PC-9 (cell line): ENCODE measurements around the gene GGACT. TPM values are rescaled to one million over a fixed set of nuclear protein-coding genes. Genes with fewer than 3 reads are reported as not detected.

Experiments used
- BruUV-seq: library from RNA; stranded (reverse); fragments of 400-500 nt; replicated peaks from 2 replicates; lab custom pipeline; 2021; lab: Mats Ljungman, UMichigan
- CTCF ChIA-PET: fragments of 300-600 bp; sonication (Branson Sonifier 250); formaldehyde crosslinking; loops from one replicate; lab custom pipeline; 2022; ENCODE audit warnings: antibody characterized with exemption; lab: Charles Lee
- POLR2A ChIA-PET: fragments of 300-600 bp; sonication (Branson Sonifier 250); formaldehyde crosslinking; loops from one replicate; lab custom pipeline; 2022; ENCODE audit warnings: antibody characterized with exemption; ENCODE audit not compliant: unreplicated experiment; lab: Charles Lee
- DNase-seq, 2 experiments: peaks; one replicate each; pipeline versions ENCODE4 v3.0.0 to v3.0.0-alpha.2; 2015 to 2022; ENCODE audit warnings: mixed read lengths in 1 of 2
- H2AFZ ChIP-seq: fragments of 200-600 bp; sonication (generic); 2 replicates; pipeline ENCODE4 v1.8.1; 2017; ENCODE audit warnings: antibody characterized with exemption
- H3F3A ChIP-seq: fragments of 200-600 bp; sonication (generic); 2 replicates; pipeline ENCODE4 v1.8.1; 2017; ENCODE audit warnings: antibody characterized with exemption, mild to moderate bottlenecking, low read depth; ENCODE audit not compliant: insufficient read depth
- H3K27ac ChIP-seq: fragments of 200-600 bp; sonication (generic); 2 replicates; pipeline ENCODE4 v1.6.1; 2016; ENCODE audit warnings: mixed run types
- H3K27me3 ChIP-seq: fragments of 200-600 bp; sonication (generic); 2 replicates; pipeline ENCODE4 v1.6.1; 2016; ENCODE audit warnings: low read depth, mixed run types; ENCODE audit not compliant: insufficient read depth
- H3K36me3 ChIP-seq: fragments of 200-600 bp; sonication (generic); 2 replicates; pipeline ENCODE4 v1.6.1; 2016; ENCODE audit warnings: low read depth, mixed run types
- H3K4me1 ChIP-seq: fragments of 200-600 bp; sonication (generic); replicated peaks from 2 replicates; pipeline ENCODE4 v1.6.1; 2016; ENCODE audit warnings: mixed run types; ENCODE audit not compliant: insufficient read depth
- H3K4me2 ChIP-seq: fragments of 200-600 bp; sonication (generic); 2 replicates; pipeline ENCODE4 v1.6.1; 2017; ENCODE audit warnings: mixed run types
- H3K4me3 ChIP-seq: fragments of 200-600 bp; sonication (generic); 2 replicates; pipeline ENCODE4 v1.6.1; 2016; ENCODE audit warnings: mixed run types
- H3K79me2 ChIP-seq: fragments of 200-600 bp; sonication (generic); 2 replicates; pipeline ENCODE4 v1.6.1; 2017; ENCODE audit warnings: low read depth, mixed run types
- H3K9me2 ChIP-seq: fragments of 200-600 bp; sonication (generic); 2 replicates; pipeline ENCODE4 v1.8.1; 2017; ENCODE audit warnings: mild to moderate bottlenecking; ENCODE audit not compliant: insufficient read depth
- H3K9me3 ChIP-seq: fragments of 200-600 bp; sonication (generic); 2 replicates; pipeline ENCODE4 v1.8.1; 2016; ENCODE audit warnings: low read depth; ENCODE audit not compliant: insufficient read depth
- H4K20me1 ChIP-seq: fragments of 200-600 bp; sonication (generic); 2 replicates; pipeline ENCODE4 v1.8.1; 2017; ENCODE audit not compliant: insufficient read depth
- EZH2 ChIP-seq: fragments of 200-600 bp; sonication (generic); IDR thresholded peaks from 2 replicates; pipeline ENCODE4 v1.8.0; 2017; ENCODE audit warnings: antibody characterized with exemption, low read depth
- intact Hi-C: fragments of 100-400 bp; cut with micrococcal nuclease; formaldehyde crosslinking; loops from one replicate; pipeline ENCODE4 v1.10.0; 2022; ENCODE audit not compliant: unreplicated experiment
- total RNA-seq: library from RNA; stranded (reverse); gene quantifications from 2 replicates; pipeline ENCODE4 v1.2.3, GENCODE V29; 2021
- TF ChIP-seq, protein P1 (sequence below): fragments of 200-600 bp; sonication (generic); conservative IDR thresholded peaks from 2 replicates; pipeline ENCODE4 v1.6.1; 2017; ENCODE audit warnings: mixed run types, antibody characterized with exemption, mild to moderate bottlenecking, moderate library complexity

Gene GGACT
- total RNA-seq, 1 experiment from 2014 or later: 4.9 TPM

DNA sequence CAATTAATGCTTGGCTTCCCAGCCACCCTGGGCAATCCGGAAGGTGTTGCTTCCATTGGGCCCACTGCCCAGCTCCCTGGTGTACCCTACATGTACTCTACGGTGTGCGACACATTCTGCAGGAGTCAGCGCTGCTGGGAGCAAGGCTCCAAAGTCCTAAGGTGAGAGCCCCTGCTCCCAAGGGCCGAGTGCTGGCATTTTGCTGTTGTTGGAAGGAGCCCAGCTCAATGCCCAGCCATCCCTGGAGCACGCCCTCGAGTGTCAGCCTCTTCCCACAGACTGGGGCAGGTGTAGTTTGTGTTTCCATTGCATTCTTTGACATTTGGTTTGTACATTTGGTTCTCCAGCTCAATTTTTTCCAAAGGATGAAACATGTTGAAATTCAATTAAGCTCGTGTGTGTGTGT, 64.6 kb downstream of the GGACT start:
- Histone ChIP-seq H3K27ac (no peak overlapping the region), H3K79me2 (no peaks in the 10 kb centered on the region), H3K4me2 (no peak overlapping the region), H3K4me3 (no peak overlapping the region), H2AFZ (no peak overlapping the region), H3K9me2 (no peaks in the 10 kb centered on the region), H4K20me1 (no peaks in the 10 kb centered on the region), H3K4me1 (no peaks in the 10 kb centered on the region), H3F3A (no peaks in the 10 kb centered on the region), H3K9me3 (no peaks in the 10 kb centered on the region), H3K36me3 (0 out of 2 replicates have a peak, but pooled peaks cover 4% of the 10 kb centered on the region), H3K27me3 (no peaks in the 10 kb centered on the region)
- intact Hi-C loops: no loop called here
- TF ChIP-seq EZH2: no peak
- TF ChIP-seq, protein P1, sequence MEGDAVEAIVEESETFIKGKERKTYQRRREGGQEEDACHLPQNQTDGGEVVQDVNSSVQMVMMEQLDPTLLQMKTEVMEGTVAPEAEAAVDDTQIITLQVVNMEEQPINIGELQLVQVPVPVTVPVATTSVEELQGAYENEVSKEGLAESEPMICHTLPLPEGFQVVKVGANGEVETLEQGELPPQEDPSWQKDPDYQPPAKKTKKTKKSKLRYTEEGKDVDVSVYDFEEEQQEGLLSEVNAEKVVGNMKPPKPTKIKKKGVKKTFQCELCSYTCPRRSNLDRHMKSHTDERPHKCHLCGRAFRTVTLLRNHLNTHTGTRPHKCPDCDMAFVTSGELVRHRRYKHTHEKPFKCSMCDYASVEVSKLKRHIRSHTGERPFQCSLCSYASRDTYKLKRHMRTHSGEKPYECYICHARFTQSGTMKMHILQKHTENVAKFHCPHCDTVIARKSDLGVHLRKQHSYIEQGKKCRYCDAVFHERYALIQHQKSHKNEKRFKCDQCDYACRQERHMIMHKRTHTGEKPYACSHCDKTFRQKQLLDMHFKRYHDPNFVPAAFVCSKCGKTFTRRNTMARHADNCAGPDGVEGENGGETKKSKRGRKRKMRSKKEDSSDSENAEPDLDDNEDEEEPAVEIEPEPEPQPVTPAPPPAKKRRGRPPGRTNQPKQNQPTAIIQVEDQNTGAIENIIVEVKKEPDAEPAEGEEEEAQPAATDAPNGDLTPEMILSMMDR: no peak
- BruUV-seq: no TSS peak
- POLR2A ChIA-PET: no interaction called here
- CTCF ChIA-PET: interaction anchor here (0.7 kb wide), 1 partner anchor 21 kb away, joined by 11 read pairs; no protein-coding TSS in a partner anchor
- no peak for DNase-seq

DNA sequence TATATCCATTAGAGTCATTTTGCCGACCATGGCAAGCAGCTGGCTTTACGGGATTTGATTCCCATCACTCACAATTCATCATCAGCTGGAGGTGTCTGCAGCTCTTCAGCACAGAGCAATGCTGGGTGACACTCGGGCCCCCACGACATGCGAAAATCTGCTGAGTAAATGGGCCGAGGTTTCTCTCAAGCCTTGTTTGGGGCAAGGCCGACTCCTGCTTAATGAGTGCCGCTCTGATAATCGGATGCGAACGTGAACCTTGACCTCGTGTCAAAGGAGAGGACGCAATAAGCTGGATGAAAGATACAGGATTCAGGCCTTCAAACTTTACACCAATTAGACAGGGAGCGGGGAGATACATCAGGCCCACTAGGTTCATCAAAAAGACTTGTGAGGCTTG, 65.2 kb downstream of the GGACT start:
- no peaks in the 10 kb centered on the region for H3K79me2 ChIP-seq
- POLR2A ChIA-PET: interaction anchor here (0.7 kb wide), 1 partner anchor 493 kb away, joined by 3 read pairs; no protein-coding TSS in a partner anchor
- TF ChIP-seq EZH2: no peak
- TF ChIP-seq, protein P1: no peak
- no peak overlapping the region for H3K4me2 ChIP-seq
- CTCF ChIA-PET: no interaction called here
- H3F3A ChIP-seq: no peaks in the 10 kb centered on the region
- DNase-seq: no peak
- no peaks in the 10 kb centered on the region for H3K27me3 ChIP-seq
- H3K4me1 ChIP-seq: no peaks in the 10 kb centered on the region
- no peaks in the 10 kb centered on the region for H3K9me2 ChIP-seq
- no peak overlapping the region for H3K27ac ChIP-seq
- no peak overlapping the region for H3K4me3 ChIP-seq
- H4K20me1 ChIP-seq: no peaks in the 10 kb centered on the region
- no peak overlapping the region for H2AFZ ChIP-seq
- H3K9me3 ChIP-seq: no peaks in the 10 kb centered on the region
- intact Hi-C loops: no loop called here
- BruUV-seq: no TSS peak
- 0 out of 2 replicates have a peak, but pooled peaks cover 4% of the 10 kb centered on the region for H3K36me3 ChIP-seq

DNA sequence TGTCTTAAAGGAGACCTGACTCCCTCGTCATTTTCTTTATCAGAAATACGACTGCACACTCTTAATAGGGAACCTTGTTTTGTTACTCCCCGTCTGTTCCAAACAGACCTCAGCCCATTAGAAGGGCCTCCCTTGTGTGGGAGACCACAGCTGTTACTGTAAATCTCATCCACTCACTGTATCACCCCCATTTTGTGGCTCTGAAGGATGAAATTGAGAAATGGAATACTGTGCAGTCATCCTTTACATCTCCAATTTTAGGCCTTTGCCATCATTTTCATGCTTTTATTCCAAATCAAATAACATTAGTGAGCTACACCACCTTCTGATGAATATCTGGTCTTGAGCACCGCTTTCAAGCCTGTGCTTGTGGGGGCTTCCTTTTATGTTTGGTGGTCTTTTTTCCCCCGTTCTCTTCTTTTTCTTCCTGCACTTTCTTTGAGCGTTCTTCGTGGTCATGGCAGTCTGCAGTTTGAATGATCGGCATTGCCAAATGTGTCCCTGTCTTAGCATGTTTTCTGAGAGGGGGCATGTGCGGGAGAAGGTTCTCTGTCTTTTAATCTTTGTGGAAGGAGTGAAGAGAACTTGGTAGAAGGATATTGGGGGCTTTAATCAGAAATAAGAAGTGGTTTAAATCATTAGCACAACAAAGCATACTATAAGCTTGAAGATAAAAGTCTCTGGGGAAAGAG, 65.8 kb downstream of the GGACT start:
- TF ChIP-seq, protein P1: no peak
- TF ChIP-seq EZH2: no peak
- Histone ChIP-seq H3K9me2 (no peaks in the 10 kb centered on the region), H3K9me3 (no peaks in the 10 kb centered on the region), H3K4me3 (no peak overlapping the region), H3K27ac (no peak overlapping the region), H4K20me1 (no peaks in the 10 kb centered on the region), H3K27me3 (no peaks in the 10 kb centered on the region), H3F3A (no peaks in the 10 kb centered on the region), H3K4me1 (no peaks in the 10 kb centered on the region), H2AFZ (no peak overlapping the region), H3K4me2 (no peak overlapping the region), H3K36me3 (0 out of 2 replicates have a peak, but pooled peaks cover 4% of the 10 kb centered on the region), H3K79me2 (no peaks in the 10 kb centered on the region)
- intact Hi-C loops: no loop called here
- POLR2A ChIA-PET: interaction anchor here (0.7 kb wide), 1 partner anchor 493 kb away, joined by 3 read pairs; no protein-coding TSS in a partner anchor
- CTCF ChIA-PET: no interaction called here
- no peak for DNase-seq
- BruUV-seq: no TSS peak
